Epidermal melanocyte (primary cell): ENCODE measurements around the gene PCBP3.

Experiments
- DNase-seq: peaks from one replicate; pipeline ENCODE4 v3.0.0; 2011; ENCODE audit warnings: low spot score; ENCODE audit not compliant: insufficient read length

PCBP3 gene

DNA sequence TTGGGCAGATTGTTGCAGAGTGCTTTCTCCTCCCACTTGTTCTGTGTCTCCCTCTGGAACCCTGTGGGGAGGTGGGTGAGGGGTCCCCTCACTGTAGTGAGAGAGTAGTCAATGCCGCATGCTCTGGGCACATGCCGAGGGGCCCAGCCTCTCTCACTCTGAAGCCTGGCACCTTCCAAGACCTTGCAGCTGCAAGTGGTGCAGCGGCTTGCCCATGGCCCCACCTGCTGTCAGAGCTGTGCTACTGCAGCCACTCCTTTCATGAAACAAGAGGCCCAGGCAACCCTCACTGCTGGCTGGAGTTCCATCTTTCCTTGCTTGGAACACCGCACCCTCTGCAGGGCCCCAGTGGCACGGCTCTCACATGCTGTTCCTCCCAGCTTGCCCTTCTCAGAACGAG, 279.6 kb downstream of the PCBP3 start:
- peak; percentile 96 for DNase-seq

DNA sequence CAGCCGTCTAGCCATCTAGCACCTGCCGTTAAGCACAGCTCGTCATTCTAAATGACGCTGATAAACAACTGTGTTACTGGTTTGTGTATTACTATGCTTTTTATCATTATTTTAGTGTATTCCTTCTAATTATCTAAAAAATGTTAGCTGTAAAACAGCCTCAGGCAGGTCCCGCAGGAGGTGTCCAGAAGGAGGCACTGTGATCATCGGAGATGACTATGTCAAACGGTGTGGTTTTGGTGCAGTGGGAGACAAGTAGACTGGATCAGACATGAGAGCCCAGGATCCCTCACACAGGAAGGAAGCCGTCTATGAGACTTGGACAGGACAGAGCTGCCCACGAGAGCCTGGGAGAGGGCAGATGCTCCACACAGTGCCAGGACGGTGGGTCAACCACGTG, 282.8 kb downstream of the PCBP3 start:
- DNase-seq = no peak

DNA sequence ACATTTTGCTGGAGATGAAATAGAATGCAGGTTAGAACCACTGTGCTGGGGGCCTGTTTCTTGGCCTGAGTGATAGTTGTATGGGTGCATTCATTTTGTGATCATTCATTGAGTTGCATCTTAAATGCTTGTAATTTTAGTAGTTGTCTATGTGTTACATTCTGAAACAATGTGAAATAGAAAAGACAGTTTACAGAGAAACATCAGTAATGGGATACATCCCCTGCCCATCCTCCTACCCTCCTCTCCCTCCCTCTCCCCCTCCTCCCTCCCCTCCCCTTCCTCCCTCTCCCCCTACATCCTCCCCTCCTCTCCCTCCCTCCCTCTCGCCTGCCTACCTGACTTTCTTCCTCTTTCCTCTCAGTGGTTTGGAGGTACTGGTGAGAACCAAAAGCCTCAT, 283.5 kb downstream of the PCBP3 start:
- no peak for DNase-seq

DNA sequence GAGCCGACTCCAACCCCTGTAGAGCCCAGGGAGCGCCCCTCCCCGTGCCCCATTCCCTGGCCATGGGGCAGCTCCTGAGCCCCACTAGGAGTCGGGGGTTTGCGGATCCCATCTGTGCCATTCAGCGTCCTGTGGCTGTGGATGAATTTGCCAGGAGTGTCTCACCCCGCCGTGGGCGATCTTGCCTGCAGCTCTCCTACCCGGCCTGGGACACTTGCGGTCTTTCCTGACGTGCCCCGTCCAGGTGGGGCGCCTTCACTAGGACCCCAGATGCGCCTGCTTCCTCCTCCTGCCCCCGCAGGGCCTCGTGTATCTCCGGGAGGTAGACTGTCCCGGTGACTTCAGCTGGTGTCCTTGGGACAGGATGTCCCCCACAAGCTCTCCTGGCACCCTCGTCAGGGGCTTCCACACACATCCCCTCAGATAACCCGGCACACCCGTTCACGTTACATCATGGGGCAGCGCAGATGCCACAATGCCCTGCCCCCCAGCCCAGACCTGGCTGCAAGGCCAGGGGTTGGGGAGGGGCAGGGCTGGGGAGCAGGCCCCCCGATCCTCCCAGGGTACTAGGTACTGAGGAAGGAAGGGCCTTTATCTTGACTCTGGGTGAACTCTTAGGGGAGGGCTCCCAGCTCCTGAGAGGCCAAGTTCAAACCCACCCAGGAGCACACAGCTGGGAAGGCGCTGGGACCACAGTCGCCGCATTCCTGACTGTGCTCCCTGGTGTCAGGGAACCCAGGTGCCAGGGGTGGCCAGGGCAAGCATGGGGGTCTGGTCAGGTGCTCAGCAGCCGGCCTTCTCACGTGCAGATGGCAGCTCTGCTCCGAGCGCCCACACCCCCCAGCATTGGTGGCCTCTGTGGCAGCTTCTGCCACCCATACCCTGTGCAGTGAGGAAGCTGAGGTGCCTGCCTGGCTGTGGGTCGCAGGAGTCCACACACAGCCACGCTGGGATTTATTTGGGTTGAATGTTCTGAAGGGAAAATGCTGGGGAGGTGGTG, 284.6 kb downstream of the PCBP3 start:
- DNase-seq = no peak

DNA sequence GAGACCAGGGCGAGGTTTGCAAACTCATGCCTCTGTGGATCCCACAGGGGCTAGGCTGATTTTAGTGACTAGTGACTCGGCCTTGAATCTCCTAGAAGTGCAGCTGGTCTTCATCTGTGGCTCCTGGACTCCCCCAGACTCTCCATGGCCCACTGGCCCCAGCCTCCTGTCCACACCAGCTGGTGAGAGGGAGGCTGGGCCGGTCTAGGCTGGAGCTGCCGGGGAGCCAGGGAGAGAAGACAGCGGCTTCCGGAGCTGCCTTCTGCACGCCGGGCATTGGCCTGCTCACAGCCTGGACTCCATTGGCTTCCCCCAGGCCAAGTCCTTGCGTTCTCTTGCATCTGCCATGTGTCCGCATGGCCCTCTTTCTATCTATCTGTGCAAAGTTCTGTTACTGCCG, 285.9 kb downstream of the PCBP3 start:
- DNase-seq = no peak

DNA sequence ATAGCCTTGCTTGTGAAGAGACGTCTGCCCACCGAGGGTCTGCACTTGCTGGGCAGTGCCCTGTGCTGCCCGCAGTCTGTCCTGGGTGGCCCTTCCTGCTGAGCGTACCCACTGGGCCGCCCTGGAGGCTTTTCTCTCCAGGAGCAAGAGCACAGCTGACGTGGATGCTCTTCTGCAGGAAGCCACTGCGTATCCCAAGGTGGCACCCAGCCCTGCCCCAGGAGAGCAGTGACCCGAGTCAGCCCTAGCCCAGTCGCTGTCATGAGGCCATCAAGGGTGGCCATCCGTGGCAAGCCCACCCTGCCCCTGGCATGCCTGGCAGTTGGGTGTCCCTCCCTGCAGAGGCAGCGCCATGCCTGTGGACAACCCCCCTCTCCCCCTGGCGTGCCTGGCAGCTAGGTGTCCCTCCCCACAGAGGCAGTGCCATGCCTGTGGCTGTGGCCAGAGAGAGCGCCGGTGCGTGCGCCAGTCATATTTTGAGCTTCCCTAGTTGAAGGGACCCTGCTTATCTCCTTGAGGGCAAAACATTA, 286.8 kb downstream of the PCBP3 start:
- no peak for DNase-seq

DNA sequence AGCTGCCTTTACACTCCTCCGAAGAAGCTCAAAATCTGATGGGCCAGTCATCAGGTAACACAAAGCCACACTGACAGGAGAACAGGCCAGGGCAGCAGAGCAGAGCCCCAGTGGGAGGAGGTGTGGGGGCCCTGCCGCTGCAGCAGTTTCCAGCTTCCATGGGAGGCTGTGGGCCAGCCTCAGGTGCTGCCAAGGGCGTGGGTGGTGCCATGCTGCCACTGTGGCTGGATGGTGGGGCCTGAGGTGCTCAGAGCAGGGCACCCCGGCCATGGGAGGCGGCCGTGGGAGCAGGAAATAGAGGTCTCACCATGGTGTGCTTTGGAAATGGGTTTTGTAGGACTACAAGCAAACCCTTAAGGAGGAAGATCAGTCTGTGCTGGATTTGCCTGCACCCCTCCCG, 287.3 kb downstream of the PCBP3 start:
- no peak for DNase-seq

DNA sequence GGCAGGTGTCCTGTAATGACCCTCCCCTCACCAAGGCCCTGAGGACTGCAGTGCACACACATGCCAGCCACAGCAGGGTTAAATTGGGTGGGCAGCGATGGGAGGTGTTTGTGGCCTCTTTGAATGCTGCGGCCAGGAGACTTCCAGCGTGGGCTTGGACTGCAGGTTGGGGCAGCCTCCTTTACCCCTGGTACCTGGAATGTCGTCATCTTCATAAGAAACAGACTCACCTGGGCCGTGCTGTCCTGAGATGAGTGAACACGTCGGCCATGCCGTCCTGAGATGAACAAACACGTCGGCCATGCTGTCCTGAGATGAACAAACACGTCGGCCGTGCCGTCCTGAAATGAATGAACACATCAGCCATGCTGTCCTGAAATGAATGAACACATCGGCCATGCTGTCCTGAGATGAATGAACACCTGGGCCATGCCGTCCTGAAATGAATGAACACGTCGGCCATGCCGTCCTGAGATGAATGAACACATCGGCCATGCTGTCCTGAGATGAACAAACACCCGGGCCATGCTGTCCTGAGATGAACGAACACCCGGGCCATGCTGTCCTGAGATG, 288.0 kb downstream of the PCBP3 start:
- no peak for DNase-seq

DNA sequence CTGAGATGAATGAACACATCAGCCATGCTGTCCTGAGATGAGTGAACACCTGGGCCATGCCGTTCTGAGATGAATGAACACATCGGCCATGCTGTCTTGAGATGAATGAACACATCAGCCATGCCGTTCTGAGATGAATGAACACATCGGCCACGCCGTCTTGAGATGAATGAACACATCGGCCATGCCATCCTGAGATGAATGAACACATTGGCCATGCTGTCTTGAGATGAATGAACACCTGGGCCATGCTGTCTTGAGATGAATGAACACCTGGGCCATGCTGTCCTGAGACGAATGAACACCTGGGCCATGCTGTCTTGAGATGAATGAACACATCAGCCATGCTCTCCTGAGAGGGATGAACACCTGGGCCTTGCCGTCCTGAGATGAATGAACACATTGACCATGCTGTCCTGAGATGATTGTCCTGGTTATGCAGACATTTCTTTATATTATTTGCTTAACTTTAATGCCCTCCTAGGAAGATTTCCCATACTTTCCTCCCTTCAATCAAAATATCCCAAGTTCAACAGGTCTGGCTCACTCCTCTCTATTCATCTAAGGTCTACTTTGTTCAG, 289.5 kb downstream of the PCBP3 start:
- DNase-seq = no peak

DNA sequence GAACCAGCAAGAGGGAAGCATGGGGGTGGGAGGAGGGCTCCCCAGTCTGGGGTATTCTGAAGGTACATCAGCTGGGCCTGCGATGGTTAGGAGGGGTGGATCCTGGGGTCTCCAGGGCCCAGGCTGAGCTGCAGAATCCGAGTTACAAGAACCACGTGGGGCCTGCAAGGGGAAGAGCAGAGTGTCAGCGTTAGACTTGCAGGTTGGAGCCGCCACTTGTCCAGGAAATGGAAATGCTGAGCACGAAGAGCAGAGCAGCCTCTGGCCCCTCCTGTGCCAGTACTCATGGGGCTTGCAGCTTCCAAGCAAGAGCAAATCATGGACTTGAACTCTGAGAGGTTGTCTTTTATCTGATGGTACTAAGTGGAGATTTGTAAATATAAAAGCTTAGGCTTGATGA, 290.6 kb downstream of the PCBP3 start:
- DNase-seq = no peak

DNA sequence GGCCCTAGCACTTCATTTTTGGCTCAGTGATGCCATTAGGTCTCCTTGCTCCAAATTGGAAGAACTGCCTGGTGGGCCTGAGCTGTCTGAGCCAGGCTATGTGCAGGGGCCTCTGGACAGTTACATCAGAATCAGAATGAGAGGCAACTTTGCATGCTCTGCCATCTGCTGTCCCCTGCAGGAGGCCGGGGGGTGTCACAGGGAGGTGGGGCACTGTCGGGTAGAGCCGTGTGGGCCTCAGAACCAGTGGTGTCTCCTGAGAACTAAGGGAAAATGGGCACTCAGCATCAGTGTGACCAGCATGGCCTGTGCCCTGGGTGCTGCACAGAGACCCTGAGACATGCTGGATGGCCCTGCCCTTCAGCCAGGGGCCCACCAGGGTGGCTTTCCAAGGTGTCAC, 291.0 kb downstream of the PCBP3 start:
- no peak for DNase-seq

DNA sequence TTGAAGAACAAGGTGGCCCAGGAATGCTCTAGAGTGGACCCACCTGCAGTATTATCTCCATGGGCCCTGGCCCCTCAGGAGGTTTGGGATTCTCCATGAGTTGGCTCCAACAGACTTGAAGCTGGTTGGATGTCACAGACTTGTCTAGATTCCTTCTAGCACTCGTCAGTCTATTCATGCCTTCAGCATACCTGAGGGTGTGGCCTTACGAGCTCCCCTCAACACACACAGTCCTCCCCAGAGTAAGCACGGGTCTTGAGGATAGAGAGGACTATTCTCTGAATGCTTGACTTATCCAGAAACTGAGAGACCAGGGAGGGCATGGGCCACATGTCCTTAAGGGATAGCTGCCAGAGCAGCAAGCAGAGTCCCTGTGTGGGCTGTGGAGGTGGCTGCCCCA, 292.1 kb downstream of the PCBP3 start:
- no peak for DNase-seq

DNA sequence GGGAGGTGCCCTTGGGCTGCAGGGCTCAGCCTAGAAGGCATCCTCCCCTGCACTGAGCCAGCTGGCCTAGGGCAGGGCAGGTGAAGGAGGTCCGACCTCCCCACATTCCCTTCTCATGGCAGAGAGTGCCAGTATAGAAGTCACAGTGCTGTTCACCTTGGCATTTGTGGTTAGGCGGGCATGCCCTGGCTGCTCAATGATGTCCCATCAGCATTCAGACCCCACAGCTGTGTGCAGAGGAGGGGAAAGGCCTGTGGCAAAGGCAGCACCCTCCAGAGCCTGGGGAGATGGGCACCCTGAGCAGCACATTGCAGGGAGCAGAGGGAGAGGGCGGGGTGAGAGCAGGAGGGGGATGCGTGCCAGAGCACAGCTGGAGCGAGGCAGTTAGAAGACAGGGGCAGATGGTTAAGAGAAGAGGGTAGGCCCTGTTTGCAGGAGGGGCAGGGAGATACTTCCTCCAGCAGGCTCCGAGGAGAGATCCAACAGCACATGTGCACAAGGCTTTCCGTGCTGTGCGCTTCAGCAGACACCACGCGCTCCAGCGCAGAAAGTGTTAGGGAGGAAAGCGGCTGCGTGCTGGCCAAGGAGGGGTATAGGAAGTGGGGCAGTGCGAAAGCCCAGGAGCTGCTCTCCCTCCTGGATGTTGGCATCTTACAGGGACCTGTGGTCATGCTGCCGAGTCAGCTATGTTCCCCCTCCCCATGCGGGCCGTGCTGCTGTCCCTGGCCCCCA, 294.4 kb downstream of the PCBP3 start:
- DNase-seq = no peak

DNA sequence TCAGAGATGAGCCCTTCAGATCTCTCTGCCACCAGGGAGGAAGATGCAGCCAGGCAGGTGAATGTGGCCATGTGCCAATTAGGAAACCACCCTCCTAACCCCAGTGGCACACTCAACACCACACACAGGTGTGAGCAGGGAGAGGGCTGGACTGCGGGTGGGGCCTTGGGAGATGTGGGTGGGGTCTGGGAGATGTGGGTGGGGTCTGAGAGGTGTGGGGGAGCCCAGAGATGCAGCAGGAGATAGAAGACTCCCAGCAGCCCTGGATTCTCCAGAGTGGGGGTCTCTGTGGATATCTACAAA, 294.9 kb downstream of the PCBP3 start:
- DNase-seq = no peak

DNA sequence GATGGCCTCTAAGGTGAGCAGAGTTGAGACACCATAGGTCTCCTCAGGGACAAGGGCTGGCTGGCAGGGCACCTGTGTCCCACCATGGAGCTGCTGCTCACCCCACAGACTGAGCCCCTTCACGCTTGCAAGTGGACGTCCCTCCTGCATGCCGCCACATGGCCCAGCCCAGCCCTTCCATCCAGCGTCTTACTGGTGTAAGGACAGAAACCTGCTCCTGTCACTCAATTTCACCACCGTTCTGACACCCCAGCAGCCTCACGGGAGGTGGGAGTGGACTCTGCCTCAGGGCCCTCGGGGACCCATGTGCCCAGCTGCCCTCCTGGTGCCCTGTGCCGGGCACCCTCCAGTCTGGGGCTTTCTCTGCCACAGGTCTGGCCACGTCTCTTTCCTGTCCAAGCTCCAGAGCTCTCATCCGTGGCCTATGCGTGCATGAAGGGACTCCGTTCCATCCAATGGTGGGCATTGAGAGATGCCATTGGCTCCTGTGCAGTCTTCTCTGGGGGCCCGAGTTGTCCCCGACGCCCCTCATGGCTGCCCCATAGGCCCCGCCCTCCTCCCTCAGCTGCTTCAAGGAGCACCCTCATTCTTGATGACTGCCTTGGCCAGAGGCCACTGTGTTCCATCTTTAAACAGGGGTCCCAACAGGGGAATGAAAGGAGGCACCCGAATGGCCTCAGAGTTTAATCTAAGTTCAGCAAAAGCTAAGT, 295.4 kb downstream of the PCBP3 start:
- DNase-seq = no peak

DNA sequence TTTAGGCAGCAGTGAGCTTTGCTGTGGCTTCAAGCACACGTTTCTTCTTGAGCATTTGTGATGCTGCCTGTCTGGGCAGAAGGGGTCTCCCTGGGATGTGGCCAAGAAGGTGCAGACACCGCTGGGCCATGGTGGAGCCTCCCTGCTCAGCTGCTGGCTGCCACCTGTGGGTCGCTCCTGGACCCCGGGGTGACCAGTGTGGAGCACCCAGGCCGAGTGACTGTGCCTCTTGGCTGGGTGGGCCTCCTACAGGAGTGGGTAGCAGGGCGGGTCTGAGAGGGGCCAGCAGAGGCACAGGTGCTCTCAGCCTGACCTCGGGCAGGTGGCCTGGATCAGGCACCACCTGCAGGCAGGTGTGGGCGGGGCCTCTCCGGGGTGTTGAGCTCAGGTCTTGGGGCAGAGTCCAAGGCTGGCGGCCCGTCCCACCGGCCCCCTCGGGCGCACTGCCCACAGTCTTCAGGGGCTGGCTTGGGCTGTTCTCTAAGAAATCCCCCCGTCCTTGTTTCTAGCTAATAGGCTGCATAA, 296.1 kb downstream of the PCBP3 start:
- DNase-seq = no peak

DNA sequence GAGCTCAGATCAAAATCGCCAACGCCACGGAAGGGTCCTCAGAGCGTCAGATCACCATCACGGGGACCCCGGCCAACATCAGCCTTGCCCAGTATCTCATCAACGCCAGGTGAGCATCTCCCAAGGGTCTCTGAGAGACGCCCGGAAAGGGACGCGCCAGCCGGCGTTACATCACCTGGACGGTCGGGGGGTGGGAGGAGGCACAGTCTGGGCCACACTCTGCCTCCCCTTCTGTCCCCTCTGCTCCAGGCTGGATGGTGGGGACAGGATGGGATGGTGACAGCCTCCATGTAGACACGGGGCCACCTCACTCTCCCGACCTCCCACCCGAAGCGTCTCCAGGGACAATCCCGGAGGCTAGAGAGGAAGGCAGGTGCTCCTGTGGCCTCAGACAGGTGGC, 296.6 kb downstream of the PCBP3 start:
- no peak for DNase-seq

DNA sequence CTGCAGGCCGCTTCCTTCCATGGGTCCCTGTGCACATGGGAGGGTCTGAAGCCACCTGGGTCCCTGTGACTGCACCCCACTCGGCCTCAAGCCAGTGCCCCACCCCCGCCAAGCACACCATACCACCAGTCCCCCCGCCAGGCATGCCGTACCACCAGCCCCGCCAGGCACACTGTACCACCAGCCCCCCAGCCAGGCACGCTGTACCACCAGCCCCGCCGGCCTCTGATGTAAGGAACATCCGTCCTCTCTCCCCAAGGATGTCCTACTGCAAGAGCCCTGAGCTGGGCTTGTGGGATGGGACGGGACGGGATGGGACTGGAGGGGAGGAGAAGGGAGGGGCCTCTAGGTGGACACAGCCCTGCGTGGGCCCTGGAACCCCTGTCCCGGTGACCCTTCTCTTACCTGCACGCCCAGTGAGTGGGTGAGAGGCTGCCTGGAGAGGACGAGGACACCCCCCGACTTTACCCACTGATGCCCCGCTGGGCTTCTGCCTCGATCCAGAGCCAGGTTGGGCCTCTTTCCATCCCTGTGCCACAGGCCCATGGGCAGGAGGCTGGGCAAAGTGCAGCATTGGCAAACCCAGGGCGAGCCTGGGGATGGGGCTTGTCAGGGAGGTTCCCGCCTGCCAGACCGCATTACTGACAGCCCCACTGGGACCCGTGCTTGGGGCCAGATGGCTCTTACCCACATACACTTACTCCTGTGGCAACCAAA, 297.3 kb downstream of the PCBP3 start:
- DNase-seq = no peak

DNA sequence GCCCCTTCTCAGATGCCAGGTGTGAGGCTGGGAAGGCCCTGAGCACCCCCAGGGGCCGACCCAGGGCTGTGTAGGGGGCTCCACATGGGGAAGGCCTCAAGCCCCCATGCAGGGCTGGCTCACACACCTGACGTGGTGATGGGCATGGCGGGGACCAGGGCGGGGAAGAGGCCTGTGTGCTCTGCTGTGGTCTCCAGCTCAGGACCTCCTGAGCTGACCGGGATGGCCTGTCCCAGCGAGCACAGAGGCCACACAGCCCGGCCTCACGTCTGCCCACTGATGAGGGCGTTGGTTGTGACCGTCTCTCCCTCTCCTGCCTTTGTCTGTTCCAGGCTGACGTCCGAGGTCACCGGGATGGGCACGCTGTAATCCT, 297.8 kb downstream of the PCBP3 start:
- no peak for DNase-seq
